B cell (primary cell): ENCODE data around the gene PSMG2. TPM values are rescaled to one million over a fixed set of nuclear protein-coding genes. Genes with fewer than 3 reads are reported as not detected.
"Not testable (repeated sequence)": the region's sequence is repeated elsewhere in the genome, so short reads cannot be mapped to it uniquely, and the experiment has no call there.

Experiments
- ATAC-seq: fragments of 200-7000 bp; cut with Tn5 transposase; one replicate; pipeline ENCODE4 v1.10.0; 2021; ENCODE audit warnings: low read depth, mild to moderate bottlenecking, moderate number of reproducible peaks, moderate library complexity
- CTCF ChIA-PET: fragments of 350-600 bp; sonication (Branson Sonifier 250); formaldehyde crosslinking; loops from one replicate; lab custom pipeline; 2021; ENCODE audit warnings: antibody characterized with exemption, inconsistent platforms; lab: Charles Lee
- POLR2A ChIA-PET: fragments of 350-600 bp; sonication (Branson Sonifier 250); formaldehyde crosslinking; loops from one replicate; lab custom pipeline; 2021; ENCODE audit warnings: antibody characterized with exemption; lab: Charles Lee
- DNase-seq: peaks from one replicate; pipeline ENCODE4 v3.0.0; 2013
- H2AFZ ChIP-seq: 2 replicates; pipeline ENCODE4 v1.6.1; 2012; ENCODE audit warnings: mild to moderate bottlenecking, low read depth, low read length; ENCODE audit not compliant: insufficient read depth, poor library complexity, severe bottlenecking
- H3K27ac ChIP-seq, 2 donors: 1 replicate in 1 of 2; 2 replicates in 1 of 2; pipeline ENCODE4 v1.5.1; 2012 to 2013; ENCODE audit warnings: low read length in 2 of 2, mild to moderate bottlenecking in 2 of 2, moderate library complexity in 1 of 2
- H3K27me3 ChIP-seq, 4 experiments: fragments of 200-600 bp in 1 of 4; sonication (generic) in 1 of 4; replicated peaks in 1 of 4; 1 replicate in 2 of 4; 2 replicates in 2 of 4; pipeline versions ENCODE4 v1.6.1 to v1.7.0; 2013 to 2016; ENCODE audit warnings: low read length in 3 of 4, mild to moderate bottlenecking in 2 of 4, mixed read lengths in 1 of 4, moderate library complexity in 1 of 4; ENCODE audit not compliant: insufficient read depth in 4 of 4, control insufficient read depth in 3 of 4; ENCODE audit errors: control extremely low read depth in 1 of 4
- H3K36me3 ChIP-seq, 2 experiments: replicated peaks in 1 of 2; 1 replicate in 1 of 2; 2 replicates in 1 of 2; pipeline versions ENCODE4 v1.6.1 to v1.7.1; 2013; ENCODE audit warnings: low read length in 1 of 2; ENCODE audit not compliant: insufficient read depth in 2 of 2, control insufficient read depth in 1 of 2; ENCODE audit errors: control extremely low read depth in 1 of 2, extremely low read depth in 1 of 2
- H3K4me1 ChIP-seq, 2 donors: fragments of 200-600 bp in 1 of 2; sonication (generic) in 1 of 2; 1 replicate in 1 of 2; 2 replicates in 1 of 2; pipeline versions ENCODE4 v1.5.1 to v1.6.1; 2013 to 2017; ENCODE audit warnings: low read length in 2 of 2; ENCODE audit not compliant: control insufficient read depth in 2 of 2, insufficient read depth in 2 of 2
- H3K4me2 ChIP-seq: replicated peaks from 2 replicates; pipeline ENCODE3; 2012; ENCODE audit warnings: mild to moderate bottlenecking, low read depth, low read length; ENCODE audit not compliant: poor library complexity, severe bottlenecking
- H3K4me3 ChIP-seq, 5 experiments: fragments of 200-600 bp in 1 of 5; sonication (generic) in 1 of 5; 1 replicate in 3 of 5; 2 replicates in 2 of 5; pipeline versions ENCODE4 v1.5.1 to v1.7.0; 2011 to 2016; ENCODE audit warnings: low read length in 4 of 5, mild to moderate bottlenecking in 4 of 5, low read depth in 2 of 5, control low read depth in 1 of 5, moderate library complexity in 1 of 5; ENCODE audit not compliant: insufficient read depth in 1 of 5; ENCODE audit errors: control extremely low read depth in 1 of 5, extremely low read depth in 1 of 5
- H3K79me2 ChIP-seq: fragments of 200-600 bp; sonication (generic); one replicate; pipeline ENCODE4 v1.6.0; 2016; ENCODE audit warnings: low read length; ENCODE audit not compliant: control insufficient read depth, insufficient read depth
- H3K9ac ChIP-seq: fragments of 200-600 bp; sonication (generic); 2 replicates; pipeline ENCODE4 v1.6.1; 2017; ENCODE audit warnings: mild to moderate bottlenecking, low read length, moderate library complexity
- H3K9me3 ChIP-seq, 3 donors: one replicate each; pipeline versions ENCODE4 v1.6.1 to v1.7.1; 2013; ENCODE audit warnings: low read length in 2 of 3; ENCODE audit not compliant: control insufficient read depth in 2 of 3, insufficient read depth in 1 of 3; ENCODE audit errors: control extremely low read depth in 1 of 3
- H4K20me1 ChIP-seq: 2 replicates; pipeline ENCODE4 v1.6.0; 2012; ENCODE audit warnings: mild to moderate bottlenecking, low read length; ENCODE audit not compliant: insufficient read depth, control insufficient read depth, poor library complexity, severe bottlenecking
- H3K27ac Mint-ChIP-seq: one replicate; pipeline ENCODE4 v1.8.0; 2021; ENCODE audit warnings: mixed read lengths
- H3K27me3 Mint-ChIP-seq: one replicate; pipeline ENCODE4 v1.8.0; 2021; ENCODE audit warnings: mixed read lengths
- H3K4me1 Mint-ChIP-seq: one replicate; pipeline ENCODE4 v1.8.0; 2021; ENCODE audit warnings: mixed read lengths
- H3K4me3 Mint-ChIP-seq: one replicate; pipeline ENCODE4 v1.8.0; 2021; ENCODE audit warnings: mixed read lengths
- H3K9me3 Mint-ChIP-seq: one replicate; pipeline ENCODE4 v1.8.0; 2022; ENCODE audit warnings: mixed read lengths; ENCODE audit not compliant: insufficient read depth
- EZH2 ChIP-seq: IDR thresholded peaks from 2 replicates; pipeline ENCODE4 v1.6.1; 2012; ENCODE audit warnings: borderline replicate concordance, low read depth, mild to moderate bottlenecking, moderate library complexity, low read length; ENCODE audit not compliant: insufficient read depth, poor library complexity, severe bottlenecking
- WGBS: methylation state at CpG from one replicate; pipeline ENCODE4 v1.1.5; 2013; ENCODE audit warnings: missing lambda C conversion rate; ENCODE audit not compliant: insufficient coverage; 5-methylcytosine and 5-hydroxymethylcytosine counted together
- intact Hi-C: fragments of 100-400 bp; cut with micrococcal nuclease; formaldehyde crosslinking; loops from one replicate; pipeline ENCODE4 v1.10.0; 2022
- polyA plus RNA-seq: library from polyadenylated mRNA; depleted of rRNA; stranded (reverse); fragments of >200 nt; gene quantifications from 2 replicates; pipeline ENCODE4 v1.2.3, GENCODE V29; 2012
- total RNA-seq, 2 donors: library from RNA; stranded (reverse); fragments of 120-200 nt in 1 of 2; gene quantifications; 1 replicate in 1 of 2; 2 replicates in 1 of 2; pipeline versions ENCODE4 v1.2.3 to v1.2.4, GENCODE V29; 2013 to 2022
- TF ChIP-seq, protein P1 (sequence below): fragments of 200-600 bp; IDR thresholded peaks from one replicate; pipeline ENCODE4 v1.8.0; 2022; ENCODE audit warnings: antibody characterized with exemption, mild to moderate bottlenecking

Gene PSMG2
- total and polyA plus RNA-seq, 2 donors (not counting 1 experiment from before 2014, with no cell fraction given), result 31.8 to 64.1 TPM

DNA sequence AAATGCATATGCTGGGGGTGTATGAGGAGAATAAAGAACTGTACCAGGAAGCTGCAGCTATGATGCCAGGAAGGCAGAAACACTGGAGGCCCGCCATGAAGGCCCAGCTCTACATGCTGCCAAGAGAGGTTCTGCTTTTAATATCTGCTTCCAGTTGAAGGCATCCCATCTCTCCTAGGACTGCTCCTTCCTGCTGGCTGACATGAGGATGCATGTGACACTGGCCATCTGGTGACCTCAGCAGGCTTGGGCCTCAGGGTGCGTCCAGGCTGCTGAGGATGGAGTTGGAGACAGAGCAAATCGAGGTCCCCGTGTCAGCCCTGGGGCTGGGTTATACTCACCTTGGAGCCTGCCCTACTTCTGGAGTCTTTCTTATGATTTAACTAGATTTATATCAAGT lies 49.0 kb downstream of the PSMG2 start:
- POLR2A ChIA-PET, result no interaction called here
- TF ChIP-seq EZH2, result no peak
- TF ChIP-seq, protein P1, sequence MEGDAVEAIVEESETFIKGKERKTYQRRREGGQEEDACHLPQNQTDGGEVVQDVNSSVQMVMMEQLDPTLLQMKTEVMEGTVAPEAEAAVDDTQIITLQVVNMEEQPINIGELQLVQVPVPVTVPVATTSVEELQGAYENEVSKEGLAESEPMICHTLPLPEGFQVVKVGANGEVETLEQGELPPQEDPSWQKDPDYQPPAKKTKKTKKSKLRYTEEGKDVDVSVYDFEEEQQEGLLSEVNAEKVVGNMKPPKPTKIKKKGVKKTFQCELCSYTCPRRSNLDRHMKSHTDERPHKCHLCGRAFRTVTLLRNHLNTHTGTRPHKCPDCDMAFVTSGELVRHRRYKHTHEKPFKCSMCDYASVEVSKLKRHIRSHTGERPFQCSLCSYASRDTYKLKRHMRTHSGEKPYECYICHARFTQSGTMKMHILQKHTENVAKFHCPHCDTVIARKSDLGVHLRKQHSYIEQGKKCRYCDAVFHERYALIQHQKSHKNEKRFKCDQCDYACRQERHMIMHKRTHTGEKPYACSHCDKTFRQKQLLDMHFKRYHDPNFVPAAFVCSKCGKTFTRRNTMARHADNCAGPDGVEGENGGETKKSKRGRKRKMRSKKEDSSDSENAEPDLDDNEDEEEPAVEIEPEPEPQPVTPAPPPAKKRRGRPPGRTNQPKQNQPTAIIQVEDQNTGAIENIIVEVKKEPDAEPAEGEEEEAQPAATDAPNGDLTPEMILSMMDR, result no peak
- Histone ChIP-seq H3K27ac (no peak overlapping the region), H3K9ac (no peak overlapping the region), H3K36me3 (no peaks in the 10 kb centered on the region), H3K4me1 (peaks cover 12 to 20% of the 10 kb centered on the region in 2 donors), H3K79me2 (no peaks in the 10 kb centered on the region), H4K20me1 (no peaks in the 10 kb centered on the region), H3K27me3 (peaks cover 0 to 26% (median 2%) of the 10 kb centered on the region in 4 experiments), H3K4me2 (no peak overlapping the region), H3K4me3 (no peak overlapping the region), H2AFZ (no peak overlapping the region), H3K9me3 (no peaks in the 10 kb centered on the region)
- CTCF ChIA-PET, result interaction anchor here (2.3 kb wide), 1 partner anchor 142 kb away, joined by 8 read pairs; no protein-coding TSS in a partner anchor
- DNase-seq, result no peak
- Mint-ChIP-seq H3K4me3 (no peak overlapping the region), H3K27me3 (peaks cover 35% of the 10 kb centered on the region), H3K4me1 (peaks cover 17% of the 10 kb centered on the region), H3K27ac (no peak overlapping the region), H3K9me3 (no peaks in the 10 kb centered on the region)
- 100% methylated on average over 1 of the region's 4 CpGs for WGBS
- intact Hi-C loops, result no loop called here
- ATAC-seq, result no peak

DNA sequence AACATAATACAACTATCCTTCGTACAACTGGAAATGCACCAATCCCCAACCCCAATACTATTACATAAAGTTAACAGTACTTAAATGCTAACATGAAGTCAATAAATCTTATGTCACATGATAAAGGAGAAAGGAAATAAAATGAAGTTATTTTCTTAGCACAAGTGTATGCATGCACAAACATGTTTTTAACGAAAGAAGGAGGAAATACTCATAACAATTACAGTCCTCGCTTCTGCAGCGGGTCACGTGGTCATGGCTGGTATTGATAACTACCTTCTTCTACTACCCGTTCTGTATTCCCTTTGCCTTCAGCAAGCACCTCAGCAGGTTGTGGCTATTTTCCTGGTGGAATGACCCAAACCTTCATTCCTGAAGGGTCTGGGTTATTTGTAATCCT lies 51.7 kb downstream of the PSMG2 start:
- Mint-ChIP-seq H3K27me3 (peaks cover 23% of the 10 kb centered on the region), H3K4me3 (no peak overlapping the region)

DNA sequence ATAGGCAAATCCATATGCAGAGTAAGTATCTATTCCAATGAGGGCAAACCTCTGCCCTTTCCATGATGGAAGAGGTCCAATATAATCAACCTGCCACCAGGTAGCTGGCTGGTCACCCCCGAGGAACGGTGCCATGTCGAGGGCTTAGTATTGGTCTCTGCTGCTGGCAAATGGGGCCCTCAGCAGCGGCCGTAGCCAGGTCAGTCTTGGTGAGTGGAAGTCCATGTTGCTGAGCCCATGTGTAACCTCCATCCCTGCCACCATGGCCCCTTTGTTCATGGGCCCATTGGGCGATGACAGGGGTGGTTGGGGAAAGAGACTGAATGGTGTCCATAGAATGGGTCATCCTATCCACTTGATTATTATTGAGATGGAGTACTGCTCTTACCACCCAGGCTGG lies 52.8 kb downstream of the PSMG2 start:
- H3K4me3 ChIP-seq, H3K9ac ChIP-seq, POLR2A ChIA-PET, DNase-seq, H3K9me3 Mint-ChIP-seq, H2AFZ ChIP-seq, CTCF ChIA-PET, H3K9me3 ChIP-seq, H3K4me1 ChIP-seq, H3K36me3 ChIP-seq, H3K4me3 Mint-ChIP-seq, H3K27ac Mint-ChIP-seq, H3K79me2 ChIP-seq, H3K4me2 ChIP-seq, ATAC-seq, H3K4me1 Mint-ChIP-seq, H3K27ac ChIP-seq, H4K20me1 ChIP-seq, intact Hi-C loops: not testable (repeated sequence)
- H3K27me3 ChIP-seq, result peaks cover 0 to 12% (median 1%) of the 10 kb centered on the region in 4 experiments
- peaks cover 15% of the 10 kb centered on the region for H3K27me3 Mint-ChIP-seq
- WGBS, result 100% methylated on average over 5 of the region's 6 CpGs

More for the DNA sequence above, 51.7 kb downstream of the PSMG2 start:
- H3K4me3 ChIP-seq, result no peak overlapping the region
- H3K9ac ChIP-seq, result no peak overlapping the region
- no peaks in the 10 kb centered on the region for H3K79me2 ChIP-seq
- peaks cover 12 to 14% of the 10 kb centered on the region in 2 donors for H3K4me1 ChIP-seq
- POLR2A ChIA-PET, result no interaction called here
- H3K36me3 ChIP-seq, result no peaks in the 10 kb centered on the region
- no peak overlapping the region for H3K27ac Mint-ChIP-seq
- WGBS, result no CpG with 5 or more reads among the region's 6 CpGs
- peaks cover 11% of the 10 kb centered on the region for H3K4me1 Mint-ChIP-seq
- no peaks in the 10 kb centered on the region for H3K9me3 ChIP-seq
- CTCF ChIA-PET, result no interaction called here
- intact Hi-C loops, result no loop called here
- peaks cover 0 to 19% (median 2%) of the 10 kb centered on the region in 4 experiments for H3K27me3 ChIP-seq
- H3K9me3 Mint-ChIP-seq, result no peaks in the 10 kb centered on the region
- H2AFZ ChIP-seq, result no peak overlapping the region
- no peak for DNase-seq
- TF ChIP-seq EZH2, result no peak
- TF ChIP-seq, protein P1, result no peak
- no peak for ATAC-seq
- no peak overlapping the region for H3K27ac ChIP-seq
- no peaks in the 10 kb centered on the region for H4K20me1 ChIP-seq
- no peak overlapping the region for H3K4me2 ChIP-seq
